ENCODE results near the gene GNG4. TPM values are rescaled to one million over a fixed set of nuclear protein-coding genes. Genes with fewer than 3 reads are reported as not detected.
A peak's percentile ranks its signal among the peaks of the same experiment; 100 is the strongest.

Gene GNG4
- total and polyA plus RNA-seq, 10 of the 15 experiments (the other 5 are each of a cell fraction or from before 2014, with no cell fraction given): 0.03 to 0.15 (median 0.15) TPM; not detected in 7

DNA sequence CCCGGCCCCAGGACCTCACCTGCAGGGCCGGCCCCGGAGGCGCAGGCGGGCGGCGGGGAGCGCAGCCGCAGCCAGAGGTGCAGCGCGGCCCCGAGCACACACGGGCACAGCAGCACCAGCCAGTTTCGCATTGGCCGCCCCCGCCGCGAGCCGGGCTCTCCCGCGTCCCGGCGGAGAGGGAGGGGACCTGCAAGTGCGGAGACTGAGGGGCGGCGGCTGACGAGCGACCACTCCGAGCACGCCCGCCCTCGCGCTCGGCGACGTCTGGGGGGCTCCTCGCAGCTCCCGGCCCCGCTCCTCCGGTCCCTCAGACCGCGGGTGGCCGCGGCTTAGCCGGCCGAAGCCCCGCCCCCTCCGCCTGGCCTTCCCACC lies 145.5 kb downstream of the GNG4 start, which contains the start of gene B3GALNT2:
Gene B3GALNT2 (minus strand): TSS at position 331 of the 372 bp plus-strand sequence. CDS start 200 bp downstream, at position 131.
- H2AFZ ChIP-seq (ENCODE audit: control insufficient read depth, low read depth, low read length): peak within 1 kb of the TSS; percentile 97
- FAIRE-seq (no peak), DNase-seq (ENCODE audit: low read depth, low spot score) (no peak), ATAC-seq (peak; percentile 73)
- intact Hi-C loops (cut with micrococcal nuclease; ENCODE audit: unreplicated experiment): loop anchor here (2.0 to 10.0 kb wide), 4 partner anchors 177 to 451 kb away; partner anchors contain the start of genes ARID4B and GGPS1
- H3K4me2 ChIP-seq (ENCODE audit: control insufficient read depth, insufficient read depth): peak within 1 kb of the TSS; percentile 84
- H3K4me1 ChIP-seq (ENCODE audit: control insufficient read depth, insufficient read depth, low read length): peaks cover 6% of the 10 kb centered on the region
- H3K79me2 ChIP-seq (ENCODE audit: control insufficient read depth, insufficient read depth, low read length): peaks cover 19% of the 10 kb centered on the region
- H3K4me3 ChIP-seq: peak within 1 kb of the TSS; percentile 92
- H3K36me3 ChIP-seq (ENCODE audit: control insufficient read depth in 2 of 2, insufficient read depth in 2 of 2, low read length in 1 of 2): no peaks in the 10 kb centered on the region
- H3K27me3 ChIP-seq (replicated peaks in 1 of 2; ENCODE audit: control insufficient read depth in 2 of 2, insufficient read depth in 2 of 2, low read length in 1 of 2): no peaks in the 10 kb centered on the region
- ChIA-PET CTCF (interaction anchor here (0.5 to 3.3 kb wide), 20 partner anchors 10 to 470 kb away, joined by 3 to 23 read pairs (median 4); partner anchors contain the start of gene RBM34), POLR2A (interaction anchor here (0.7 to 1.9 kb wide), 6 partner anchors 10 to 563 kb away, joined by 3 to 13 read pairs (median 4); no protein-coding TSS in a partner anchor), RAD21 (ENCODE audit: unreplicated experiment) (interaction anchor here (1.0 to 3.1 kb wide), 12 partner anchors 10 to 468 kb away, joined by 3 to 20 read pairs (median 6); no protein-coding TSS in a partner anchor), SMC1A (ENCODE audit: uncharacterized antibody, unreplicated experiment) (interaction anchor here (1.0 to 2.6 kb wide), 8 partner anchors 9 to 468 kb away, joined by 3 to 7 read pairs (median 6); no protein-coding TSS in a partner anchor)
- H3K9me3 ChIP-seq (replicated peaks; ENCODE audit: control insufficient read depth, insufficient read depth, low read length): no peaks in the 10 kb centered on the region
- no peaks in the 10 kb centered on the region for H4K20me1 ChIP-seq (ENCODE audit: control insufficient read depth, insufficient read depth)
- TF ChIP-seq GATAD2B (conservative IDR thresholded peaks at IDR 0.05; ENCODE audit: low read depth) (peak; percentile 95), EGR1 (IDR thresholded peaks at IDR 0.05; ENCODE audit: borderline replicate concordance in 1 of 2, low read depth in 2 of 2, low read length in 2 of 2) (peak in 1 of 2 experiments; percentile 63; a peak in 1 of 3 replicates), DPF2 (IDR thresholded peaks at IDR 0.05) (peak; percentile 90), BACH1 (IDR thresholded peaks at IDR 0.05; ENCODE audit: borderline replicate concordance) (peak; percentile 66), EP300 (IDR thresholded peaks at IDR 0.05; ENCODE audit: borderline replicate concordance in 1 of 2, control insufficient read depth in 1 of 2, low read depth in 2 of 2, low read length in 2 of 2) (0 out of 4 replicates have a peak, but pooled peaks of 1 of the 2 experiments have one; percentile 11), HDGF (IDR thresholded peaks at IDR 0.05) (no peak), LARP7 (IDR thresholded peaks at IDR 0.05) (peak; percentile 82), ETV6 (conservative IDR thresholded peaks at IDR 0.05 in 1 of 2, IDR thresholded peaks at IDR 0.05 in 1 of 2; ENCODE audit: borderline replicate concordance in 1 of 2, low read depth in 1 of 2) (no peak), SMARCA5 (IDR thresholded peaks at IDR 0.05) (peak; percentile 54), POLR2A (IDR thresholded peaks at IDR 0.05; ENCODE audit: low read depth, low read length) (peak; percentile 75), ZNF217 (IDR thresholded peaks at IDR 0.05) (peak; percentile 75; the same call in 1 of the 2 replicates), ZSCAN29 (IDR thresholded peaks at IDR 0.05) (0 out of 2 replicates have a peak, but pooled peaks have one; percentile 11)
- TF ChIP-seq, protein P1, sequence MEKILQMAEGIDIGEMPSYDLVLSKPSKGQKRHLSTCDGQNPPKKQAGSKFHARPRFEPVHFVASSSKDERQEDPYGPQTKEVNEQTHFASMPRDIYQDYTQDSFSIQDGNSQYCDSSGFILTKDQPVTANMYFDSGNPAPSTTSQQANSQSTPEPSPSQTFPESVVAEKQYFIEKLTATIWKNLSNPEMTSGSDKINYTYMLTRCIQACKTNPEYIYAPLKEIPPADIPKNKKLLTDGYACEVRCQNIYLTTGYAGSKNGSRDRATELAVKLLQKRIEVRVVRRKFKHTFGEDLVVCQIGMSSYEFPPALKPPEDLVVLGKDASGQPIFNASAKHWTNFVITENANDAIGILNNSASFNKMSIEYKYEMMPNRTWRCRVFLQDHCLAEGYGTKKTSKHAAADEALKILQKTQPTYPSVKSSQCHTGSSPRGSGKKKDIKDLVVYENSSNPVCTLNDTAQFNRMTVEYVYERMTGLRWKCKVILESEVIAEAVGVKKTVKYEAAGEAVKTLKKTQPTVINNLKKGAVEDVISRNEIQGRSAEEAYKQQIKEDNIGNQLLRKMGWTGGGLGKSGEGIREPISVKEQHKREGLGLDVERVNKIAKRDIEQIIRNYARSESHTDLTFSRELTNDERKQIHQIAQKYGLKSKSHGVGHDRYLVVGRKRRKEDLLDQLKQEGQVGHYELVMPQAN (conservative IDR thresholded peaks at IDR 0.05): peak; percentile 82
- TF ChIP-seq, protein P2, sequence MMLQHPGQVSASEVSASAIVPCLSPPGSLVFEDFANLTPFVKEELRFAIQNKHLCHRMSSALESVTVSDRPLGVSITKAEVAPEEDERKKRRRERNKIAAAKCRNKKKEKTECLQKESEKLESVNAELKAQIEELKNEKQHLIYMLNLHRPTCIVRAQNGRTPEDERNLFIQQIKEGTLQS (IDR thresholded peaks at IDR 0.05; ENCODE audit: borderline replicate concordance, extremely low read depth, low read depth, low read length): no peak
- no TSS peak for BruUV-seq (replicated peaks)
- 1% methylated on average over 22 of the region's 48 CpGs for WGBS (ENCODE audit: insufficient coverage, insufficient replicate concordance, low lambda C conversion rate, missing lambda C conversion rate)
- in situ Hi-C loops (cut with MboI): no loop called here
- H3K27ac ChIP-seq (ENCODE audit: control insufficient read depth, insufficient read depth): peak within 1 kb of the TSS; percentile 95
- peak within 1 kb of the TSS; percentile 91 for H3K9ac ChIP-seq (ENCODE audit: control insufficient read depth, insufficient read depth, low read length)
